Measurements from ENCODE around the gene ERGIC1. TPM values are rescaled to one million over a fixed set of nuclear protein-coding genes. Genes with fewer than 3 reads are reported as not detected.
A peak's percentile ranks its signal among the peaks of the same experiment; 100 is the strongest.

The ERGIC1 gene
- total RNA-seq, 3 donors from 2014 or later (not counting 1 experiment from before 2014, with no cell fraction given): 86.2 to 126 (median 121) TPM

GRCh38 chr5:172858990-172859811 is 25.1 kb downstream of the ERGIC1 start:
- Mint-ChIP-seq H3K9me3 (no peaks in the 10 kb centered on the region), H3K4me1 (peaks cover 64 to 81% of the 10 kb centered on the region in 2 donors), H3K27ac (peak overlapping the region; percentile 36 to 69), H3K4me3 (no peak overlapping the region), H3K36me3 (no peaks in the 10 kb centered on the region), H3K27me3 (ENCODE audit: low read depth in 2 of 2) (no peaks in the 10 kb centered on the region)
- DNase-seq (no peak), ATAC-seq (no peak)
- 87% methylated on average over 15 of the region's 15 CpGs for WGBS (ENCODE audit: insufficient coverage)
- TF ChIP-seq, protein P1, sequence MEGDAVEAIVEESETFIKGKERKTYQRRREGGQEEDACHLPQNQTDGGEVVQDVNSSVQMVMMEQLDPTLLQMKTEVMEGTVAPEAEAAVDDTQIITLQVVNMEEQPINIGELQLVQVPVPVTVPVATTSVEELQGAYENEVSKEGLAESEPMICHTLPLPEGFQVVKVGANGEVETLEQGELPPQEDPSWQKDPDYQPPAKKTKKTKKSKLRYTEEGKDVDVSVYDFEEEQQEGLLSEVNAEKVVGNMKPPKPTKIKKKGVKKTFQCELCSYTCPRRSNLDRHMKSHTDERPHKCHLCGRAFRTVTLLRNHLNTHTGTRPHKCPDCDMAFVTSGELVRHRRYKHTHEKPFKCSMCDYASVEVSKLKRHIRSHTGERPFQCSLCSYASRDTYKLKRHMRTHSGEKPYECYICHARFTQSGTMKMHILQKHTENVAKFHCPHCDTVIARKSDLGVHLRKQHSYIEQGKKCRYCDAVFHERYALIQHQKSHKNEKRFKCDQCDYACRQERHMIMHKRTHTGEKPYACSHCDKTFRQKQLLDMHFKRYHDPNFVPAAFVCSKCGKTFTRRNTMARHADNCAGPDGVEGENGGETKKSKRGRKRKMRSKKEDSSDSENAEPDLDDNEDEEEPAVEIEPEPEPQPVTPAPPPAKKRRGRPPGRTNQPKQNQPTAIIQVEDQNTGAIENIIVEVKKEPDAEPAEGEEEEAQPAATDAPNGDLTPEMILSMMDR (IDR thresholded peaks at IDR 0.05): no peak
- H3K36me3 ChIP-seq (ENCODE audit: control insufficient read depth, insufficient read depth, low read length): peaks cover 1% of the 10 kb centered on the region
- H3K27ac ChIP-seq (ENCODE audit: low read length): no peak overlapping the region
- peaks cover 57% of the 10 kb centered on the region for H3K4me1 ChIP-seq (ENCODE audit: control insufficient read depth, insufficient read depth, low read length)
- no peak overlapping the region for H3K4me3 ChIP-seq (ENCODE audit: low read length)
- intact Hi-C loops (cut with micrococcal nuclease): no loop called here
- H3K9me3 ChIP-seq (ENCODE audit: control insufficient read depth, insufficient read depth, low read length): no peaks in the 10 kb centered on the region
- H3K27me3 ChIP-seq (ENCODE audit: control insufficient read depth, insufficient read depth, low read length): no peaks in the 10 kb centered on the region

DNA sequence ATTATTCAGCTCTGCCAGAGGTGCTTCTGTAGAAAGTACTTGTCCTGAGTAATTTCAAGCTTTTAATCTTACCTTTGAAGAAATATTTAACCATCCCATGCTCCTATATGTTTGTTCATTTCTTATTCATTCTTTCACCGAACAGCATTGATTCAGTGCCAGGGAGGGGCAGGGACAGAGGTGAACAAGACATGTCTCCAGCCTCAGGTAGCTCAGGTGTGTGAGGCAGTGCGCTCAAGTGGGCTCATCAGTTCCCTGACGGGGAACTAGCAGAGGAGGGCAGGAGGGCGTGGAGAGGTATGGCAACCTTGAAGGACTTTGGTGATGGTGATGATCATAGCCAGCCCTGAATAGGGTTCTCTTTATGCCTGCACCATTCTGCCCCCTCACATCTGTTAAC is 25.9 kb downstream of the ERGIC1 start:
- 94% methylated on average over 3 of the region's 4 CpGs for WGBS (ENCODE audit: insufficient coverage)
- Mint-ChIP-seq H3K4me1 (peaks cover 56 to 73% of the 10 kb centered on the region in 2 donors), H3K27ac (peak overlapping the region; percentile 36 to 69), H3K9me3 (no peaks in the 10 kb centered on the region), H3K36me3 (no peaks in the 10 kb centered on the region), H3K4me3 (no peak overlapping the region), H3K27me3 (ENCODE audit: low read depth in 2 of 2) (no peaks in the 10 kb centered on the region)
- no peak for DNase-seq
- Histone ChIP-seq H3K9me3 (ENCODE audit: control insufficient read depth, insufficient read depth, low read length) (no peaks in the 10 kb centered on the region), H3K27me3 (ENCODE audit: control insufficient read depth, insufficient read depth, low read length) (no peaks in the 10 kb centered on the region), H3K27ac (ENCODE audit: low read length) (no peak overlapping the region), H3K4me3 (ENCODE audit: low read length) (no peak overlapping the region), H3K36me3 (ENCODE audit: control insufficient read depth, insufficient read depth, low read length) (peaks cover 1% of the 10 kb centered on the region), H3K4me1 (ENCODE audit: control insufficient read depth, insufficient read depth, low read length) (peaks cover 49% of the 10 kb centered on the region)
- intact Hi-C loops (cut with micrococcal nuclease): loop anchor here (5.0 kb wide), 1 partner anchor 47 kb away; no protein-coding TSS in a partner anchor
- TF ChIP-seq, protein P1 (IDR thresholded peaks at IDR 0.05): no peak
- ATAC-seq: no peak

DNA sequence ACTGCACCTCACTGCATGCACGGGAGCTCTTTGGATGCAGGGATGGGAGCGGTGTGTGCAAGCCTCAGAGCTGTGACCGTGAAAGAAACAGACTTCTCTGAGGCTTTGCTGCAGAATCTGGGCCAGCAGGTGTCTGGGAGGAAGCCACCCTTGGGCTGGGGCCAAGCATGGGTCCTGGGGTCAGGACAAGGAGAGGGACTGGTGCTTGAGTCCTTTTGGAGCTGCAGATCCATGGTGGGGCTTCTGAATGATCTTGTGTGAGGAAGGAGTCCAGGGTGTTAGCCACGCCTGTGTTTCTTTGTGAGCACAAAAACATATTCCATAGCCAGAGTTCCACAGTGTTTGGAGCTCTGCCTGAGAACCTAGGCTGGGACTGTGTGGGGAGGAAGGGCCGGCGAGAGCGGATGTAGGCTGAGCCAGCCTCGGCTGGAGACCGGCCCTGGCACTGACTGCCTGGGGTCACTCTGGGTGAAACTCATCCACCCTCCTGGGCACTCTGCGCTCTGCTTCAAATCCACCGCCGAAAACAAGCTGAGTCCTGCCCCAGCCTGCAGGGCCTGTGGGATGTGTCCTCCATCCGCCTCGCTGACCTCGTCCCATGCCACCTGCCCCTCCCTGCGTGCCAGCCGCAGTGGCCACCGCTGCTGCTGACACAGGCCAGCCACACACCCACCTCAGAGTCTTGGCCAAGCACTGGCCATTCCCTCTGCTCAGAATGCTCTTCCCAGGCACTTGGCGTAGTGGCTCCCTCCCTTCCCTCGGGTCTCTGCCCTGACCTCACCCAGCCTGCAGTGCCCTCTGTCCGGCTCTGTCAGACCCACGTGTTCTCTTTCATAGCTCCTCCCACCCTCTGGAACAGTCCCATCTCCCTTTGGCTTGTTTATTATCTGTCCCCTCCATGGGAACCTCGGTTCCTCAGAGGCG is 26.7 kb downstream of the ERGIC1 start:
- Mint-ChIP-seq H3K4me3 (peak overlapping the region; percentile 60), H3K27me3 (ENCODE audit: low read depth in 2 of 2) (no peaks in the 10 kb centered on the region), H3K27ac (peak overlapping the region; percentile 69 to 71), H3K36me3 (no peaks in the 10 kb centered on the region), H3K9me3 (no peaks in the 10 kb centered on the region), H3K4me1 (peaks cover 51 to 67% of the 10 kb centered on the region in 2 donors)
- WGBS (ENCODE audit: insufficient coverage): 91% methylated on average over 24 of the region's 24 CpGs
- peaks cover 1% of the 10 kb centered on the region for H3K36me3 ChIP-seq (ENCODE audit: control insufficient read depth, insufficient read depth, low read length)
- no peaks in the 10 kb centered on the region for H3K9me3 ChIP-seq (ENCODE audit: control insufficient read depth, insufficient read depth, low read length)
- peak in 1 of 3 donors; percentile 5 for ATAC-seq
- intact Hi-C loops (cut with micrococcal nuclease): loop anchor here (5.0 kb wide), 1 partner anchor 47 kb away; no protein-coding TSS in a partner anchor
- H3K4me3 ChIP-seq (ENCODE audit: low read length): no peak overlapping the region
- TF ChIP-seq, protein P1 (IDR thresholded peaks at IDR 0.05): no peak
- no peaks in the 10 kb centered on the region for H3K27me3 ChIP-seq (ENCODE audit: control insufficient read depth, insufficient read depth, low read length)
- no peak for DNase-seq
- peaks cover 42% of the 10 kb centered on the region for H3K4me1 ChIP-seq (ENCODE audit: control insufficient read depth, insufficient read depth, low read length)
- H3K27ac ChIP-seq (ENCODE audit: low read length): no peak overlapping the region

Measured in natural killer cell (primary cell).